Small intestine (tissue), 7 donors: Measurements from ENCODE around the gene SLC3A2. TPM values are rescaled to one million over a fixed set of nuclear protein-coding genes. Genes with fewer than 3 reads are reported as not detected.
"Not testable (repeated sequence)": the region's sequence is repeated elsewhere in the genome, so short reads cannot be mapped to it uniquely, and the experiment has no call there.

Experiments used
- DNase-seq, 2 donors: peaks; one replicate each; pipeline versions ENCODE4 v3.0.0 to v3.0.0-alpha.2; 2013
- FAIRE-seq: peaks from 2 replicates; lab custom pipeline; 2012; peaks lifted over from hg19 to GRCh38; lab: Jason Lieb, UNC
- H3K27ac ChIP-seq, 3 donors: one replicate each; pipeline ENCODE4 v1.5.1; 2013; ENCODE audit warnings: low read length in 2 of 3, mild to moderate bottlenecking in 2 of 3, control low read depth in 1 of 3, inconsistent platforms in 1 of 3, low read depth in 1 of 3, moderate library complexity in 1 of 3
- H3K27me3 ChIP-seq, 3 donors: one replicate each; pipeline ENCODE4 v1.6.1; 2013; ENCODE audit warnings: low read length in 3 of 3, inconsistent platforms in 1 of 3; ENCODE audit not compliant: control insufficient read depth in 3 of 3, insufficient read depth in 3 of 3
- H3K36me3 ChIP-seq, 3 donors: one replicate each; pipeline ENCODE4 v1.6.1; 2013; ENCODE audit warnings: low read length in 3 of 3, inconsistent platforms in 1 of 3, low read depth in 1 of 3, mild to moderate bottlenecking in 1 of 3, moderate library complexity in 1 of 3; ENCODE audit not compliant: control insufficient read depth in 3 of 3, insufficient read depth in 2 of 3
- H3K4me1 ChIP-seq, 3 donors: one replicate each; pipeline ENCODE4 v1.6.1; 2013; ENCODE audit warnings: low read length in 2 of 3, inconsistent platforms in 1 of 3, low read depth in 1 of 3, mild to moderate bottlenecking in 1 of 3, moderate library complexity in 1 of 3; ENCODE audit not compliant: control insufficient read depth in 3 of 3, insufficient read depth in 2 of 3
- H3K4me3 ChIP-seq, 3 donors: one replicate each; pipeline ENCODE4 v1.5.1; 2013; ENCODE audit warnings: low read length in 3 of 3, control low read depth in 1 of 3, inconsistent platforms in 1 of 3, low read depth in 1 of 3, mild to moderate bottlenecking in 1 of 3, moderate library complexity in 1 of 3
- H3K9me3 ChIP-seq, 2 donors: one replicate each; pipeline ENCODE4 v1.6.1; 2013; ENCODE audit warnings: low read depth in 1 of 2, low read length in 1 of 2; ENCODE audit not compliant: control insufficient read depth in 2 of 2, insufficient read depth in 1 of 2
- WGBS, 3 donors: extraction: QIAGEN DNeasy Blood & Tissue Kit; methylation state at CpG; one replicate each; pipeline ENCODE4 v1.1.7; 2013; 5-methylcytosine and 5-hydroxymethylcytosine counted together
- polyA plus RNA-seq, 4 donors: library from polyadenylated mRNA; stranded (reverse) in 3 of 4; unstranded in 1 of 4; fragments of 200-250 nt in 3 of 4; fragments of 120-200 nt in 1 of 4; gene quantifications; one replicate each; pipeline versions ENCODE4 v1.2.1 to v1.2.3, GENCODE V29; 2013
- donor health status: healthy with polysubstance abuse.
- donor health status: control.
- donor health status: control.
- donor health status: Bipolar disorder and iron deficiency.
- donor health status: healthy.

The SLC3A2 gene
- polyA plus RNA-seq, 4 donors: 124 to 200 (median 175) TPM

- peaks cover 4 to 35% (median 22%) of the 10 kb centered on the region in 3 donors for H3K27me3 ChIP-seq
Observed at GRCh38 chr11:62930666-62931065, 50.0 kb downstream of the SLC3A2 start.

DNA sequence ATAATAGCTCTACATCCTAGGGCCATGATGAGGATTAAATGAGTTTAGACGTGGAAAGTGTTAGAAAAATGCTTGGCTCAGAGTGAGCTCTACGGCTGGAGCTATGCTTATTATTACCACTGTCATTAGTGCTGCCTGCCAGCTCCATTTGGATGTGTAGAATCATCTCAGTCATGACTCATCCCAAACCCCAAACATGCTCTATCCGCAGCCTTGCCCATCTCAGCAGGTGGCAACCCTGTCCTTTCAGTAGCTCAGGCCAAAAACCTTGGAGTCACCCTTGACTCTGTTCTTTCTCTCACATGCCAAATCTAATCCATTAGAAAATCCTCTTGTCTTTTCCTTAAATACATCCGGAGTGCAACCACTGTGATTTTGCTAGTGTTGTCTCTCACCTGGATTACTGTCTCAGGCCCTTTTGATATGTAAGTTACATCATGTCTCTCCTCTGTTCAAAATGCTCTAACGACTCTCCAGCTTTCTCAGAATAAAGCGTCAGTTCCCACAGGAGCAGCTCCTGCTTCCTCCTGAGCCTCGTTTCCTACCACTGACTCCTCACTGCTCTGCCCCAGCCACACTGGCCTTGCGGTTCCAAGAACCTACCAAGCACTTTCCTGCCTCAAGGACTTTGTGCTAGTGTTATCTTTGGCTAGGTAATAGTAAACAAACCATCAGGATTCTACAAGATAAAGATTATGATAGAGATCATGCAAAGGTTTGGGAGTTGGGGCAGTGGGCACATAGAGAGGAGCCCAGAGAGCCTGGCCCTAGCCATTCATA, 51.0 kb downstream of the SLC3A2 start:
- Histone ChIP-seq H3K27me3 (peaks cover 4 to 25% (median 16%) of the 10 kb centered on the region in 3 donors), H3K4me1 (peaks cover 0 to 7% (median 2%) of the 10 kb centered on the region in 3 donors), H3K27ac (no peak overlapping the region), H3K9me3 (no peaks in the 10 kb centered on the region), H3K4me3 (no peak overlapping the region), H3K36me3 (no peaks in the 10 kb centered on the region)
- 35 to 53% (median 46%) methylated on average over 8 of the region's 8 CpGs for WGBS, 3 donors
- FAIRE-seq (no peak), DNase-seq (peak in 1 of 2 donors; percentile 31)

More at GRCh38 chr11:62930666-62931065, 50.0 kb downstream of the SLC3A2 start:
- Histone ChIP-seq H3K36me3 (no peaks in the 10 kb centered on the region), H3K4me3 (no peak overlapping the region), H3K4me1 (peaks cover 2 to 16% (median 3%) of the 10 kb centered on the region in 3 donors), H3K9me3 (no peaks in the 10 kb centered on the region), H3K27ac (no peak overlapping the region)
- FAIRE-seq (no peak), DNase-seq (no peak)
- WGBS, 3 donors: 22 to 34% (median 30%) methylated on average over 1 of the region's 1 CpG

GRCh38 chr11:62933285-62933684, 52.6 kb downstream of the SLC3A2 start:
- no peak overlapping the region for H3K27ac ChIP-seq
- no peak overlapping the region for H3K4me3 ChIP-seq
- DNase-seq (peak in 1 of 2 donors; percentile 40), FAIRE-seq (no peak)
- peaks cover 0 to 2% (median 0%) of the 10 kb centered on the region in 3 donors for H3K4me1 ChIP-seq
- no peaks in the 10 kb centered on the region for H3K9me3 ChIP-seq
- no peaks in the 10 kb centered on the region for H3K36me3 ChIP-seq
- H3K27me3 ChIP-seq: peaks cover 0 to 10% (median 6%) of the 10 kb centered on the region in 3 donors
- 44 to 72% (median 55%) methylated on average over 13 of the region's 13 CpGs for WGBS, 3 donors

DNA sequence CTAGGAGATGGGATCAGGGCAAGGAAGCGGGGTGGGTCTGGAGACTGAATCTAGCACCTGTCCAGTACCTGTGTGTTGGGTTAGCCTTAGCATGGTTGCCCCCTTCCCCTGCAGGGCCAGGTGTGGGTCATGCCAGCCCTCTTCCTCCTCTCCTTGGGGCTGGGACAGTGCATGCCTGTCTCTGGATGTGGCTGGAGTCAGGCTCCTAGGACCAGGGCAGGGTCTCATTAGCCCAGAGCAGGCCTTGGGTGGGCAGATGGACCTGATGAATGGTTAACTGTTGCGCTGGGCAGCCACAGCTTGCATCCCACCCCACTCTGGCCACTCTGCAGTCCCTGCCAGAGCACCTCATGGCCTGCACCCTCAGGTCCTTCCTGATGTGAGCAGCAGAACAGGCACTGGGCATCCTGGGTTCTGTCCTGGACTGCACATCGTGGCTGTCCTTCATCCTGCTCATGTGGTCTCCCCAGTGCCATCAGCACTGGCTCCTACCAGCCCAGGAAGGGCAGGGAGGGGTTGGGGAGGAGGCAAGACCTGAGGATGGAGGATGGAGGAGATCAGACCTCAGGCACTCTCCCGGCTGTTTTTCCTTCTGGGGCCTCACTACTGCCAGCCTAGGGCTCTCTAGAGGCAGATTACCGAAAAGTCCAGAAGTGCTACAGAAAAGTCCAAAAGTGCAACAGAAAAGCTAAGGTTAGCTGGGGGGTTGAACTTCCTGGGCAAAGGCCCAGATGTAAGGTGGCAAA, 53.2 kb downstream of the SLC3A2 start:
- H3K27me3 ChIP-seq: peaks cover 0 to 7% (median 3%) of the 10 kb centered on the region in 3 donors
- no peaks in the 10 kb centered on the region for H3K36me3 ChIP-seq
- 68 to 85% (median 81%) methylated on average over 3 to 5 of the region's 5 CpGs for WGBS, 3 donors
- peaks cover 0 to 2% (median 0%) of the 10 kb centered on the region in 3 donors for H3K4me1 ChIP-seq
- H3K4me3 ChIP-seq: no peak overlapping the region
- DNase-seq (no peak), FAIRE-seq (no peak)
- no peaks in the 10 kb centered on the region for H3K9me3 ChIP-seq
- no peak overlapping the region for H3K27ac ChIP-seq

- H3K4me3 ChIP-seq: no peak overlapping the region
- H3K27me3 ChIP-seq: peaks cover 0 to 7% (median 2%) of the 10 kb centered on the region in 3 donors
- FAIRE-seq (no peak), DNase-seq (no peak)
- 20 to 23% (median 22%) methylated on average over 1 of the region's 1 CpG for WGBS, 3 donors
- no peaks in the 10 kb centered on the region for H3K36me3 ChIP-seq
- no peaks in the 10 kb centered on the region for H3K9me3 ChIP-seq
- peaks cover 0 to 2% (median 0%) of the 10 kb centered on the region in 3 donors for H3K4me1 ChIP-seq
- no peak overlapping the region for H3K27ac ChIP-seq
Observed at GRCh38 chr11:62934496-62934785, 53.7 kb downstream of the SLC3A2 start.

- H3K27ac ChIP-seq, H3K4me3 ChIP-seq, DNase-seq, H3K9me3 ChIP-seq, H3K36me3 ChIP-seq, FAIRE-seq, H3K4me1 ChIP-seq, H3K27me3 ChIP-seq: not testable (repeated sequence)
- WGBS, 3 donors: 73 to 85% (median 77%) methylated on average over 2 of the region's 2 CpGs
Observed at GRCh38 chr11:62937528-62937927, 56.8 kb downstream of the SLC3A2 start.

Other genes with a start within 250 kb of the SLC3A2 start
- gene GANAB, start 234.3 kb upstream of the SLC3A2 start, polyA plus RNA-seq: 100 to 1,000 TPM in 2 of 4 donors, 10 to 100 TPM in 2; 38.6 to 310 (median 103) TPM
- 10 to 100 TPM in 2 of 4 donors, 1 to 10 TPM in 2; 7.3 to 17.0 (median 10.1) TPM for gene INTS5, start 227.6 kb upstream of the SLC3A2 start, polyA plus RNA-seq
- 100 to 1,000 TPM in 3 of 4 donors, 10 to 100 TPM in 1; 56.7 to 156 (median 135) TPM for gene C11orf98, start 215.7 kb upstream of the SLC3A2 start, polyA plus RNA-seq
- 10 to 100 TPM in 2 of 4 donors, 1 to 10 TPM in 2; 7.0 to 18.6 (median 12.1) TPM for gene CSKMT, start 215.6 kb upstream of the SLC3A2 start, polyA plus RNA-seq
- 10 to 100 TPM; 11.4 to 34.9 (median 23.4) TPM for gene UQCC3, start 209.2 kb upstream of the SLC3A2 start, polyA plus RNA-seq
- 1 to 10 TPM; 2.2 to 7.3 (median 6.3) TPM for gene LBHD1, start 208.6 kb upstream of the SLC3A2 start, polyA plus RNA-seq
- 100 to 1,000 TPM; 142 to 224 (median 161) TPM for gene UBXN1, start 201.8 kb upstream of the SLC3A2 start, polyA plus RNA-seq
- 1 to 10 TPM in 1 of 4 donors, under 1 TPM in 2, not detected in 1; 0.27 to 5.5 (median 0.55) TPM for gene LRRN4CL, start 191.4 kb upstream of the SLC3A2 start, polyA plus RNA-seq
- gene BSCL2, start 173.5 kb upstream of the SLC3A2 start, polyA plus RNA-seq: 10 to 100 TPM; 31.2 to 69.7 (median 50.4) TPM
- 1 to 10 TPM in 1 of 4 donors, under 1 TPM in 1, not detected in 2; 0.75 to 9.0 TPM for gene GNG3, start 173.2 kb upstream of the SLC3A2 start, polyA plus RNA-seq
- gene HNRNPUL2, start 153.4 kb upstream of the SLC3A2 start, polyA plus RNA-seq: 10 to 100 TPM; 38.6 to 67.9 (median 44.1) TPM
- 10 to 100 TPM; 13.5 to 36.9 (median 31.4) TPM for gene TTC9C, start 152.4 kb upstream of the SLC3A2 start, polyA plus RNA-seq
- 1 to 10 TPM in 3 of 4 donors, under 1 TPM in 1; 0.27 to 7.3 (median 4.5) TPM for gene ZBTB3, start 126.7 kb upstream of the SLC3A2 start, polyA plus RNA-seq
- gene POLR2G, start 119.3 kb upstream of the SLC3A2 start, polyA plus RNA-seq: 100 to 1,000 TPM in 1 of 4 donors, 10 to 100 TPM in 3; 67.5 to 130 (median 85.6) TPM
- gene TAF6L, start 109.5 kb upstream of the SLC3A2 start, polyA plus RNA-seq: 10 to 100 TPM; 13.5 to 28.5 (median 16.7) TPM
- 10 to 100 TPM; 46.7 to 79.3 (median 59.2) TPM for gene TMEM179B, start 93.5 kb upstream of the SLC3A2 start, polyA plus RNA-seq
- 10 to 100 TPM; 15.7 to 31.6 (median 17.5) TPM for gene TMEM223, start 88.9 kb upstream of the SLC3A2 start, polyA plus RNA-seq
- gene NXF1, start 75.5 kb upstream of the SLC3A2 start, polyA plus RNA-seq: 100 to 1,000 TPM in 2 of 4 donors, 10 to 100 TPM in 2; 48.2 to 188 (median 105) TPM
- gene STX5, start 48.8 kb upstream of the SLC3A2 start, polyA plus RNA-seq: 10 to 100 TPM; 22.6 to 43.4 (median 31.7) TPM
- under 1 TPM in 1 of 4 donors, not detected in 3; 0.83 TPM for gene TEX54, start 48.1 kb upstream of the SLC3A2 start, polyA plus RNA-seq
- gene WDR74, start 41.3 kb upstream of the SLC3A2 start, polyA plus RNA-seq: 10 to 100 TPM; 30.3 to 47.5 (median 35.6) TPM
- gene CHRM1, start 40.5 kb downstream of the SLC3A2 start, polyA plus RNA-seq: 1 to 10 TPM in 1 of 4 donors, under 1 TPM in 1, not detected in 2; 0.65 to 1.1 TPM
- not detected for gene SLC22A6, start 104.1 kb downstream of the SLC3A2 start, polyA plus RNA-seq
- gene SLC22A8, start 134.9 kb downstream of the SLC3A2 start, polyA plus RNA-seq: under 1 TPM in 1 of 4 donors, not detected in 3; 0.09 TPM